Sigmoid colon (tissue), 7 donors: ENCODE measurements around the gene STPG3. TPM values are rescaled to one million over a fixed set of nuclear protein-coding genes. Genes with fewer than 3 reads are reported as not detected.

Experiments
- DNase-seq: peaks from one replicate; pipeline ENCODE4 v3.0.0-alpha.2; 2019
- H3K27ac ChIP-seq, 4 donors: fragments of 200-600 bp; sonication (generic); one replicate each; pipeline ENCODE4 v1.5.1; 2016 to 2019; ENCODE audit warnings: mild to moderate bottlenecking in 1 of 4
- H3K27me3 ChIP-seq, 3 donors: fragments of 200-600 bp; sonication (generic); one replicate each; pipeline ENCODE4 v1.5.1; 2019; ENCODE audit warnings: mild to moderate bottlenecking in 1 of 3
- H3K36me3 ChIP-seq, 4 donors: fragments of 200-600 bp; sonication (generic); one replicate each; pipeline ENCODE4 v1.5.1; 2016 to 2019
- H3K4me1 ChIP-seq, 4 donors: fragments of 200-600 bp; sonication (generic); one replicate each; pipeline ENCODE4 v1.5.1; 2017 to 2019
- H3K4me3 ChIP-seq, 4 donors: fragments of 200-600 bp; sonication (generic); one replicate each; pipeline ENCODE4 v1.5.1; 2017 to 2019; ENCODE audit warnings: mild to moderate bottlenecking in 2 of 4, moderate library complexity in 1 of 4
- H3K9me3 ChIP-seq, 4 donors: fragments of 200-600 bp in 3 of 4; sonication (generic) in 3 of 4; one replicate each; pipeline versions ENCODE4 v1.5.1 to v1.6.1; 2013 to 2019
- EP300 ChIP-seq, 4 donors: sonication (generic); formaldehyde crosslinking; IDR thresholded peaks; one replicate each; pipeline ENCODE4 v1.6.1; 2017; ENCODE audit warnings: antibody characterized with exemption in 4 of 4
- POLR2A ChIP-seq, 2 donors: fragments of 450-650 bp; IDR thresholded peaks; one replicate each; pipeline ENCODE4 v1.6.1; 2016; ENCODE audit warnings: antibody characterized with exemption in 2 of 2, mild to moderate bottlenecking in 2 of 2, moderate library complexity in 2 of 2
- POLR2AphosphoS5 ChIP-seq, 4 donors: sonication (generic); formaldehyde crosslinking; IDR thresholded peaks; one replicate each; pipeline ENCODE4 v1.6.1; 2017; ENCODE audit warnings: antibody characterized with exemption in 4 of 4
- WGBS, 2 donors: extraction: QIAGEN DNeasy Blood & Tissue Kit; methylation state at CpG; one replicate each; pipeline ENCODE4 v1.1.7; 2013; 5-methylcytosine and 5-hydroxymethylcytosine counted together
- intact Hi-C: fragments of 100-400 bp; cut with DNase I; formaldehyde crosslinking; loops from one replicate; pipeline ENCODE4 v1.15.1; 2023
- polyA plus RNA-seq, 3 donors: library from polyadenylated mRNA; stranded (reverse); fragments of 200-250 nt; gene quantifications; one replicate each; pipeline ENCODE4 v1.2.3, GENCODE V29; 2013
- total RNA-seq, 4 donors: library from RNA; depleted of rRNA; stranded (reverse); fragments of >200 nt; gene quantifications; one replicate each; pipeline ENCODE4 v1.1.0, GENCODE V29; 2016
- TF ChIP-seq, protein P1 (sequence below), 4 experiments: fragments of 450-650 bp in 3 of 4; fragments of 200-600 bp in 1 of 4; IDR thresholded peaks; one replicate each; pipeline ENCODE4 v1.5.1; 2016 to 2019; ENCODE audit warnings: antibody characterized with exemption in 4 of 4, mild to moderate bottlenecking in 3 of 4, moderate library complexity in 2 of 4
- donor health status: healthy with polysubstance abuse.
- donor health status: Bipolar disorder and iron deficiency.
- donor health status: healthy.

Gene STPG3
- total and polyA plus RNA-seq, 7 donors, result not detected

GRCh38 chr9:137296670-137297664 is 45.9 kb downstream of the STPG3 start:
- no peaks in the 10 kb centered on the region for H3K36me3 ChIP-seq
- DNase-seq, result no peak
- TF ChIP-seq POLR2AphosphoS5 (IDR thresholded peaks at IDR 0.05) (no peak), EP300 (IDR thresholded peaks at IDR 0.05) (no peak), POLR2A (IDR thresholded peaks at IDR 0.05) (no peak)
- TF ChIP-seq, protein P1, sequence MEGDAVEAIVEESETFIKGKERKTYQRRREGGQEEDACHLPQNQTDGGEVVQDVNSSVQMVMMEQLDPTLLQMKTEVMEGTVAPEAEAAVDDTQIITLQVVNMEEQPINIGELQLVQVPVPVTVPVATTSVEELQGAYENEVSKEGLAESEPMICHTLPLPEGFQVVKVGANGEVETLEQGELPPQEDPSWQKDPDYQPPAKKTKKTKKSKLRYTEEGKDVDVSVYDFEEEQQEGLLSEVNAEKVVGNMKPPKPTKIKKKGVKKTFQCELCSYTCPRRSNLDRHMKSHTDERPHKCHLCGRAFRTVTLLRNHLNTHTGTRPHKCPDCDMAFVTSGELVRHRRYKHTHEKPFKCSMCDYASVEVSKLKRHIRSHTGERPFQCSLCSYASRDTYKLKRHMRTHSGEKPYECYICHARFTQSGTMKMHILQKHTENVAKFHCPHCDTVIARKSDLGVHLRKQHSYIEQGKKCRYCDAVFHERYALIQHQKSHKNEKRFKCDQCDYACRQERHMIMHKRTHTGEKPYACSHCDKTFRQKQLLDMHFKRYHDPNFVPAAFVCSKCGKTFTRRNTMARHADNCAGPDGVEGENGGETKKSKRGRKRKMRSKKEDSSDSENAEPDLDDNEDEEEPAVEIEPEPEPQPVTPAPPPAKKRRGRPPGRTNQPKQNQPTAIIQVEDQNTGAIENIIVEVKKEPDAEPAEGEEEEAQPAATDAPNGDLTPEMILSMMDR (IDR thresholded peaks at IDR 0.05), result no peak
- intact Hi-C loops, result loop anchor here (5.0 to 10.0 kb wide), 2 partner anchors 110 to 228 kb away; no protein-coding TSS in a partner anchor
- peak overlapping the region in 1 of 4 donors; percentile 43 for H3K4me3 ChIP-seq
- peaks cover 0 to 38% (median 36%) of the 10 kb centered on the region in 4 donors for H3K4me1 ChIP-seq
- 11 to 46% methylated on average over 24 of the region's 24 CpGs for WGBS, 2 donors
- H3K27me3 ChIP-seq, result peaks cover 62 to 97% (median 94%) of the 10 kb centered on the region in 3 donors
- peak overlapping the region; percentile 34 to 66 (median 62) for H3K27ac ChIP-seq
- H3K9me3 ChIP-seq, result no peaks in the 10 kb centered on the region

DNA sequence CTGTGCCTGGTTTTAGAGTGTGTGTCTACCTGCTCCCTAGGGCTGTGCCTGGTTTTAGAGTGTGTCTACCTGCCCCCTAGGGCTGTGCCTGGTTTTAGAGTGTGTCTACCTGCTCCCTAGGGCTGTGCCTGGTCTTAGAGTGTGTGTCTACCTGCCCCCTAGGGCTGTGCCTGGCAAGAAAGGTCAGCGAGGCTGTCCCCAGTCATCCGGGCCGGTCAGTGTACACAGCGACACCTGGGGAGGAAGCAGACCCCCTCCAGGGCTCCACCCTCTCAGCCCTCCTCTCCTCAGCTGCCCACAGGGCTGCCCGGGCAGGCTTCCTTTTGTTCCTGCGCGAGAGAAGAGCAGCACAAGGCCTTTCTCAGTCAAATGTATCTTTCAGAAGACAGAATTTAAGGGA is 46.9 kb downstream of the STPG3 start:
- intact Hi-C loops, result loop anchor here (5.0 to 10.0 kb wide), 2 partner anchors 109 to 227 kb away; no protein-coding TSS in a partner anchor
- Histone ChIP-seq H3K27ac (peak overlapping the region; percentile 36 to 65 (median 54)), H3K4me3 (no peak overlapping the region), H3K27me3 (peaks cover 67 to 94% (median 90%) of the 10 kb centered on the region in 3 donors), H3K9me3 (no peaks in the 10 kb centered on the region), H3K36me3 (no peaks in the 10 kb centered on the region), H3K4me1 (peaks cover 0 to 45% (median 42%) of the 10 kb centered on the region in 4 donors)
- DNase-seq, result no peak
- 10 to 65% methylated on average over 7 of the region's 7 CpGs for WGBS, 2 donors
- TF ChIP-seq POLR2A (IDR thresholded peaks at IDR 0.05) (peak in 1 of 2 donors; percentile 5), POLR2AphosphoS5 (IDR thresholded peaks at IDR 0.05) (no peak)

DNA sequence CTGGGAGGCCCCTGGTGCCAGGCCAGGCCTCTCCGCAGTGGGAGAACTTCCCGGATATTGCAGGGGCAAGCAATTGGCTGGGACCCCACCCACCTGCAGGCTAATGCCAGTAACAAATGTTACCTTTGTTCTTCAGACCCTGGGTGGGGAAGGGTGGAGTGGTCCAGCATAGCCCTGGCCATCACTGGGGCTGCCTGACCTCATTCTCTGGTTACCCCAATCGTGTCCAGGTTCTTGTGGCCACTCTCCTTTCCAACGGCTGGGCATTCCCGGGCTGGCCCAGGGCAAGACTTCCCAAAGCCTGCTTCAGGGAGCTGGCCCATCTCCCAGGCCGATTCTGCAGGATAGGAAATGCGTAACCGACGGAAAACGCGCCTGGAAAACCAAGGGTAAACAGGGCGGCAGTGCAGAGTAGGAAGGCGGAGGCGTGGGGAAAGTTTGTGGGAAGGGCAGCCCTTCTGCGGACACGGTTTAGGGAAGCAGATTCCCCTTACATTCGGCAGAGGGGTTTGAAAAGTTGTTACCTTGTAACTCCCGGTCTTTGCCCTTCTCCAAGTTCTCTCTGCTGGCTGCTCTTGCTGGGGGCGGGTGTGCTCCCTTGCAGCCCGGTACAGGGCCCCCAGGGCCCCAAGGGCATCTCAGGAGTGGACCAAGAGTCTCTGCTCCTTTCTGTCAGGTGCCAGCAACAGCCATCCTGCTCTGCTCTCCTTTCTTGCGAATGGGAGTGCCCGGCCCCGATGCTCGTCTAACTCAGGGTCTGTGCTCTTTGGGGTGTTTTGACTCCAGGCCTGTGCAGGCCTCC is 47.5 kb downstream of the STPG3 start:
- Histone ChIP-seq H3K36me3 (no peaks in the 10 kb centered on the region), H3K4me1 (peaks cover 0 to 47% (median 42%) of the 10 kb centered on the region in 4 donors), H3K4me3 (peak overlapping the region in 1 of 4 donors; percentile 3), H3K27me3 (peaks cover 70 to 94% (median 90%) of the 10 kb centered on the region in 3 donors), H3K27ac (peak overlapping the region; percentile 36 to 65 (median 54)), H3K9me3 (no peaks in the 10 kb centered on the region)
- TF ChIP-seq POLR2A (IDR thresholded peaks at IDR 0.05) (no peak), POLR2AphosphoS5 (IDR thresholded peaks at IDR 0.05) (peak in 1 of 4 donors; percentile 32), EP300 (IDR thresholded peaks at IDR 0.05) (no peak)
- TF ChIP-seq, protein P1 (IDR thresholded peaks at IDR 0.05), result no peak
- DNase-seq, result no peak
- 14 to 58% methylated on average over 24 of the region's 24 CpGs for WGBS, 2 donors
- intact Hi-C loops, result loop anchor here (5.0 to 10.0 kb wide), 2 partner anchors 109 to 226 kb away; no protein-coding TSS in a partner anchor

DNA sequence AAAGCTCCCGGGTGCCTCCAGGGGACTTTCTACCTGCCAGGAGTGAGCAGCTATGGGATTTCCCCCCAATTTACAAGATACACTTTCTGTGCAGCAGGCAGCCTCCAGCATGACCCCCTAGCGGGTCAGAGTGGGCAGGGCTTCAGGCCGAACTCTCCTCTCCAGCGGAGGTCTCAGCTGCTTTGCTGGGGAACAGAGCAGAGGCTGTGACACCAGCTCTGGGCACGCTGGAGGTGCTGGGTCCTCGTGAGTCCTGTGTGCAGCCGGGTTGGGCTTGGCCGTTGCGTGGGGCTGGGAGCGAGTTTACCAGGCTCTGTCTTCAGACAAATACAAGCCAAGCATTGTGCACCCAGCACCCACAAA is 48.1 kb downstream of the STPG3 start:
- Histone ChIP-seq H3K27ac (peak overlapping the region; percentile 17 to 65 (median 54)), H3K27me3 (peaks cover 71 to 94% (median 90%) of the 10 kb centered on the region in 3 donors), H3K9me3 (no peaks in the 10 kb centered on the region), H3K4me3 (peak overlapping the region in 1 of 4 donors; percentile 3), H3K4me1 (peaks cover 0 to 48% (median 44%) of the 10 kb centered on the region in 4 donors), H3K36me3 (no peaks in the 10 kb centered on the region)
- no peak for DNase-seq
- TF ChIP-seq EP300 (IDR thresholded peaks at IDR 0.05), result no peak
- TF ChIP-seq, protein P1 (IDR thresholded peaks at IDR 0.05), result no peak
- 14 to 58% methylated on average over 10 of the region's 10 CpGs for WGBS, 2 donors
- intact Hi-C loops, result loop anchor here (5.0 to 10.0 kb wide), 2 partner anchors 108 to 226 kb away; no protein-coding TSS in a partner anchor
